GM23338 (cell line): ENCODE data around the gene NPL. TPM values are rescaled to one million over a fixed set of nuclear protein-coding genes. Genes with fewer than 3 reads are reported as not detected.

Experiments used
- ATAC-seq: fragments of 200-7000 bp; cut with Tn5 transposase; 3 replicates; pipeline ENCODE4 v1.9.1; 2020
- DNase-seq: peaks from one replicate; pipeline ENCODE4 v3.0.0-alpha.2; 2015; ENCODE audit warnings: low spot score
- H2AFZ ChIP-seq: fragments of 200-600 bp; sonication (generic); 2 replicates; pipeline ENCODE4 v1.8.0; 2016; ENCODE audit warnings: antibody characterized with exemption, mild to moderate bottlenecking, moderate library complexity
- H3F3A ChIP-seq: fragments of 200-600 bp; sonication (generic); replicated peaks from 2 replicates; pipeline ENCODE4 v1.8.0; 2017; ENCODE audit warnings: antibody characterized with exemption, mixed run types, low read depth
- H3K27ac ChIP-seq: fragments of 200-600 bp; sonication (generic); 2 replicates; pipeline ENCODE4 v1.6.1; 2016; ENCODE audit warnings: low read depth
- H3K27me3 ChIP-seq: fragments of 200-600 bp; sonication (generic); 2 replicates; pipeline ENCODE4 v1.8.0; 2016; ENCODE audit warnings: mild to moderate bottlenecking, mixed run types, moderate library complexity; ENCODE audit not compliant: insufficient read depth
- H3K36me3 ChIP-seq: fragments of 200-600 bp; sonication (generic); 2 replicates; pipeline ENCODE4 v1.8.0; 2016; ENCODE audit warnings: mild to moderate bottlenecking; ENCODE audit not compliant: insufficient read depth
- H3K4me1 ChIP-seq: fragments of 200-600 bp; sonication (generic); 2 replicates; pipeline ENCODE4 v1.8.0; 2016; ENCODE audit warnings: mild to moderate bottlenecking, moderate library complexity; ENCODE audit not compliant: insufficient read depth
- H3K4me2 ChIP-seq: fragments of 200-600 bp; sonication (generic); 2 replicates; pipeline ENCODE4 v1.7.1; 2017; ENCODE audit warnings: mixed run types
- H3K4me3 ChIP-seq: fragments of 200-600 bp; sonication (generic); 2 replicates; pipeline ENCODE4 v1.6.1; 2016; ENCODE audit warnings: mixed run types
- H3K79me2 ChIP-seq: fragments of 200-600 bp; sonication (generic); replicated peaks from 2 replicates; pipeline ENCODE4 v1.8.0; 2017; ENCODE audit warnings: mild to moderate bottlenecking; ENCODE audit not compliant: insufficient read depth
- H3K9me2 ChIP-seq: fragments of 200-600 bp; sonication (generic); 2 replicates; pipeline ENCODE4 v1.8.0; 2017; ENCODE audit not compliant: insufficient read depth
- H4K20me1 ChIP-seq: fragments of 200-600 bp; sonication (generic); replicated peaks from 2 replicates; pipeline ENCODE4 v1.8.0; 2017; ENCODE audit warnings: mild to moderate bottlenecking; ENCODE audit not compliant: insufficient read depth
- H3K27ac Mint-ChIP-seq: 2 replicates; pipeline ENCODE4 v1.8.0; 2020; ENCODE audit warnings: inconsistent platforms, mild to moderate bottlenecking, moderate library complexity, mixed read lengths
- H3K27me3 Mint-ChIP-seq: 3 replicates; pipeline ENCODE4 v1.8.0; 2022; ENCODE audit warnings: low read depth, mild to moderate bottlenecking, moderate library complexity, mixed read lengths, inconsistent platforms; ENCODE audit not compliant: insufficient read depth, poor library complexity
- H3K36me3 Mint-ChIP-seq: 3 replicates; pipeline ENCODE4 v1.8.0; 2021; ENCODE audit warnings: low read depth, mild to moderate bottlenecking, inconsistent platforms, moderate library complexity, mixed read lengths
- H3K4me1 Mint-ChIP-seq: 3 replicates; pipeline ENCODE4 v1.8.0; 2020; ENCODE audit warnings: mild to moderate bottlenecking, inconsistent platforms, mixed read lengths
- H3K4me3 Mint-ChIP-seq: 3 replicates; pipeline ENCODE4 v1.8.0; 2021; ENCODE audit warnings: moderate library complexity, mild to moderate bottlenecking, inconsistent platforms, mixed read lengths
- H3K9me3 Mint-ChIP-seq: 3 replicates; pipeline ENCODE4 v1.8.0; 2020; ENCODE audit warnings: moderate library complexity, mild to moderate bottlenecking, inconsistent platforms, mixed read lengths
- CREB1 ChIP-seq: fragments of 250-450 bp; sonication (Bioruptor Pico); IDR thresholded peaks from 2 replicates; pipeline ENCODE4 v1.5.0; 2020; ENCODE audit warnings: low read depth, mild to moderate bottlenecking, moderate library complexity
- CTCF ChIP-seq, 2 experiments: fragments of 200-600 bp in 1 of 2; sonication (generic) in 1 of 2; conservative IDR thresholded peaks; 2 replicates each; pipeline versions ENCODE4 v1.5.1 to v1.6.1; 2016 to 2017; ENCODE audit warnings: antibody characterized with exemption in 2 of 2, low read depth in 2 of 2, mild to moderate bottlenecking in 2 of 2, moderate library complexity in 1 of 2
- EZH2 ChIP-seq: fragments of 200-600 bp; sonication (generic); IDR thresholded peaks from one replicate; pipeline ENCODE4 v1.8.0; 2017; ENCODE audit warnings: antibody characterized with exemption, mild to moderate bottlenecking, low read depth; ENCODE audit not compliant: unreplicated experiment
- EZH2phosphoT487 ChIP-seq: fragments of 200-600 bp; sonication (generic); IDR thresholded peaks from one replicate; pipeline ENCODE4 v1.8.1; 2018; ENCODE audit warnings: antibody characterized with exemption; ENCODE audit not compliant: unreplicated experiment
- JUNB ChIP-seq: IDR thresholded peaks from one replicate; pipeline ENCODE4 v1.6.1; 2016; ENCODE audit warnings: antibody characterized with exemption; ENCODE audit not compliant: unreplicated experiment
- NANOG ChIP-seq: IDR thresholded peaks from 2 replicates; pipeline ENCODE4 v1.6.1; 2016; ENCODE audit warnings: antibody characterized with exemption, borderline replicate concordance
- REST ChIP-seq: IDR thresholded peaks from one replicate; pipeline ENCODE4 v1.6.1; 2018; ENCODE audit warnings: antibody characterized with exemption; ENCODE audit not compliant: unreplicated experiment
- STAT1 ChIP-seq: IDR thresholded peaks from one replicate; pipeline ENCODE4 v1.6.1; 2016; ENCODE audit warnings: antibody characterized with exemption; ENCODE audit not compliant: unreplicated experiment
- ZNF114 ChIP-seq: fragments of 250-450 bp; sonication (Bioruptor Pico); IDR thresholded peaks from 2 replicates; pipeline ENCODE4 v1.5.0; 2020; ENCODE audit warnings: mild to moderate bottlenecking, moderate library complexity
- ZNF331 ChIP-seq: fragments of 250-450 bp; sonication (Bioruptor Pico); IDR thresholded peaks from 2 replicates; pipeline ENCODE4 v1.5.0; 2020; ENCODE audit warnings: low read depth, mild to moderate bottlenecking, moderate library complexity
- ZNF462 ChIP-seq: fragments of 250-450 bp; sonication (Bioruptor Pico); IDR thresholded peaks from 2 replicates; pipeline ENCODE4 v1.5.0; 2020; ENCODE audit warnings: mild to moderate bottlenecking, moderate library complexity
- polyA plus RNA-seq: library from polyadenylated mRNA; unstranded; fragments of >200 nt; fragmentation: Nextera tagmentation; extraction: Ambion mirVana; gene quantifications from 2 replicates; pipeline ENCODE4 v1.2.1, GENCODE V29; 2016
- total RNA-seq: library from RNA; depleted of rRNA; stranded (reverse); fragments of >200 nt; shearing (Covaris generic); gene quantifications from 2 replicates; pipeline ENCODE4 v1.2.3, GENCODE V29; 2014

Gene NPL
- total and polyA plus RNA-seq, 2 experiments from 2014 or later, result 2.4 to 2.8 TPM

- H2AFZ ChIP-seq, result no peak overlapping the region
- TF ChIP-seq EZH2phosphoT487, result peak; percentile 0
- TF ChIP-seq NANOG, result no peak
- TF ChIP-seq STAT1, result no peak
- no peaks in the 10 kb centered on the region for H3K9me2 ChIP-seq
- H3F3A ChIP-seq, result 0 out of 2 replicates have a peak, but pooled peaks cover 8% of the 10 kb centered on the region
- H3K4me1 ChIP-seq, result no peaks in the 10 kb centered on the region
- no peak overlapping the region for H3K4me3 ChIP-seq
- H3K4me1 Mint-ChIP-seq, result no peaks in the 10 kb centered on the region
- H3K4me2 ChIP-seq, result no peak overlapping the region
- H3K36me3 Mint-ChIP-seq, result peaks cover 95% of the 10 kb centered on the region
- DNase-seq (no peak), ATAC-seq (no peak)
- H3K79me2 ChIP-seq, result peaks cover 50% of the 10 kb centered on the region
- no peaks in the 10 kb centered on the region for H3K9me3 Mint-ChIP-seq
- H3K27me3 ChIP-seq, result no peaks in the 10 kb centered on the region
- peak overlapping the region; percentile 52; the same call in 1 of the 2 replicates for H3K27ac Mint-ChIP-seq
- no peak overlapping the region for H3K4me3 Mint-ChIP-seq
- peaks cover 2% of the 10 kb centered on the region for H3K27me3 Mint-ChIP-seq
- peak overlapping the region; percentile 27; the same call in 1 of the 2 replicates for H3K27ac ChIP-seq
- H3K36me3 ChIP-seq, result peaks cover 94% of the 10 kb centered on the region
- peaks cover 28% of the 10 kb centered on the region for H4K20me1 ChIP-seq
Measured at GRCh38 chr1:182867861-182868260, 78.3 kb downstream of the NPL start.

- Histone ChIP-seq H3K79me2 (peaks cover 37% of the 10 kb centered on the region), H3K27ac (peak overlapping the region; percentile 90), H3K4me3 (no peak overlapping the region), H3K4me2 (no peak overlapping the region), H3K9me2 (no peaks in the 10 kb centered on the region), H3K4me1 (no peaks in the 10 kb centered on the region), H4K20me1 (peaks cover 24% of the 10 kb centered on the region), H3K36me3 (peaks cover 94% of the 10 kb centered on the region), H3K27me3 (no peaks in the 10 kb centered on the region), H3F3A (0 out of 2 replicates have a peak, but pooled peaks cover 7% of the 10 kb centered on the region), H2AFZ (no peak overlapping the region)
- Mint-ChIP-seq H3K27ac (peak overlapping the region; percentile 97), H3K9me3 (no peaks in the 10 kb centered on the region), H3K27me3 (peaks cover 2% of the 10 kb centered on the region), H3K36me3 (peaks cover 96% of the 10 kb centered on the region), H3K4me3 (no peak overlapping the region), H3K4me1 (no peaks in the 10 kb centered on the region)
- ATAC-seq, result peak; percentile 65
- DNase-seq, result peak; percentile 39
- TF ChIP-seq EZH2, result no peak
- TF ChIP-seq ZNF331 (CRISPR knock-in tag), result no peak
- TF ChIP-seq ZNF114 (CRISPR knock-in tag), result no peak
- no peak for TF ChIP-seq CTCF (conservative IDR thresholded peaks at IDR 0.05; ENCODE audit: low read depth in 2 of 2)
- TF ChIP-seq STAT1, result no peak
- no peak for TF ChIP-seq JUNB
- no peak for TF ChIP-seq ZNF462 (CRISPR knock-in tag)
- TF ChIP-seq REST, result no peak
- no peak for TF ChIP-seq CREB1 (CRISPR knock-in tag)
- no peak for TF ChIP-seq EZH2phosphoT487
Measured at GRCh38 chr1:182869241-182869666, 79.7 kb downstream of the NPL start.
